K562 (cell line): Measurements from ENCODE around the gene TRRAP. TPM values are rescaled to one million over a fixed set of nuclear protein-coding genes. Genes with fewer than 3 reads are reported as not detected.

Source experiments
- ATAC-seq: fragments of 200-7000 bp; cut with Tn5 transposase; 3 replicates; pipeline ENCODE4 v1.9.1; 2020; ENCODE audit warnings: moderate library complexity
- BruUV-seq: library from RNA; stranded (reverse); fragments of 400-500 nt; replicated peaks from 2 replicates; lab custom pipeline; 2021; lab: Mats Ljungman, UMichigan
- CTCF ChIA-PET: fragments of 300-600 bp; formaldehyde crosslinking; extraction: SDS; loops from one replicate; lab custom pipeline; 2021; ENCODE audit warnings: low intra/inter-chr PET ratio; lab: Yijun Ruan, JAX
- POLR2A ChIA-PET: fragments of 300-600, 350-650 bp; sonication (Branson Sonifier 250); formaldehyde crosslinking; extraction: SDS; loops from one replicate; lab custom pipeline; 2021; ENCODE audit warnings: antibody characterized with exemption, inconsistent platforms; lab: Yijun Ruan, JAX
- DNase-seq, 4 experiments: peaks; one replicate each; pipeline versions ENCODE4 v3.0.0 to v3.0.0-alpha.2; 2011 to 2018; ENCODE audit warnings: low spot score in 3 of 4, mixed read lengths in 3 of 4; ENCODE audit errors: extremely low read depth in 1 of 4
- FAIRE-seq: peaks from 2 replicates; lab custom pipeline; 2011; peaks lifted over from hg19 to GRCh38; lab: Jason Lieb, UNC
- H2AFZ ChIP-seq: 2 replicates; pipeline ENCODE4 v1.6.0; 2011; ENCODE audit warnings: low read depth, low read length, control low read depth, inconsistent platforms
- H3K27ac ChIP-seq: fragments of 200-600 bp; 3 replicates; pipeline ENCODE4 v1.8.0; 2011; ENCODE audit warnings: low read depth, mild to moderate bottlenecking, control low read depth, inconsistent platforms, low read length, moderate library complexity, mixed read lengths; ENCODE audit errors: extremely low read depth
- H3K27me3 ChIP-seq, 2 experiments: fragments of 300-600 bp in 1 of 2; 2 replicates in 1 of 2; 3 replicates in 1 of 2; pipeline versions ENCODE4 v1.6.0 to v1.8.0; 2011; ENCODE audit warnings: inconsistent platforms in 2 of 2, low read length in 2 of 2, mild to moderate bottlenecking in 1 of 2, mixed read lengths in 1 of 2, moderate library complexity in 1 of 2; ENCODE audit not compliant: control insufficient read depth in 2 of 2, insufficient read depth in 2 of 2
- H3K36me3 ChIP-seq: fragments of 300-600 bp; 3 replicates; pipeline ENCODE4 v1.8.0; 2011; ENCODE audit warnings: mild to moderate bottlenecking, low read length, inconsistent platforms; ENCODE audit not compliant: control insufficient read depth, insufficient read depth
- H3K4me1 ChIP-seq, 2 experiments: fragments of 200-600 bp in 1 of 2; replicated peaks in 1 of 2; 2 replicates in 1 of 2; 3 replicates in 1 of 2; pipeline versions ENCODE4 v1.5.1 to v1.8.0; 2011; ENCODE audit warnings: inconsistent platforms in 2 of 2, low read length in 2 of 2, mild to moderate bottlenecking in 1 of 2, mixed read lengths in 1 of 2, moderate library complexity in 1 of 2; ENCODE audit not compliant: control insufficient read depth in 2 of 2, insufficient read depth in 2 of 2
- H3K4me2 ChIP-seq: 2 replicates; pipeline ENCODE4 v1.6.1; 2011; ENCODE audit warnings: low read length, control low read depth, inconsistent platforms, mixed read lengths; ENCODE audit not compliant: insufficient read depth
- H3K4me3 ChIP-seq: fragments of 200-600 bp; sonication (generic), shearing (Covaris generic); 2 replicates; pipeline ENCODE4 v1.5.1; 2016; ENCODE audit warnings: control low read depth, inconsistent platforms
- H3K79me2 ChIP-seq: fragments of 200-600 bp; 3 replicates; pipeline ENCODE4 v1.8.0; 2011; ENCODE audit warnings: low read length, inconsistent platforms; ENCODE audit not compliant: control insufficient read depth, insufficient read depth
- H3K9ac ChIP-seq, 2 experiments: 2 replicates each; pipeline versions ENCODE4 v1.6.0 to v1.6.1; 2011; ENCODE audit warnings: low read depth in 2 of 2, low read length in 2 of 2, control low read depth in 1 of 2, inconsistent platforms in 1 of 2, mild to moderate bottlenecking in 1 of 2, mixed read lengths in 1 of 2; ENCODE audit not compliant: insufficient read depth in 1 of 2
- H3K9me1 ChIP-seq: one replicate; pipeline ENCODE4 v1.6.0; 2011; ENCODE audit warnings: inconsistent platforms, mild to moderate bottlenecking, low read length, moderate library complexity; ENCODE audit not compliant: control insufficient read depth, insufficient read depth
- H3K9me3 ChIP-seq: replicated peaks from 2 replicates; pipeline ENCODE4 v1.5.1; 2011; ENCODE audit warnings: low read depth, low read length, inconsistent platforms; ENCODE audit not compliant: control insufficient read depth, insufficient read depth
- H4K20me1 ChIP-seq: replicated peaks from 2 replicates; pipeline ENCODE4 v1.6.1; 2011; ENCODE audit warnings: low read length, inconsistent platforms, mixed read lengths; ENCODE audit not compliant: control insufficient read depth, insufficient read depth
- HES1 ChIP-seq: fragments of 450-650 bp; IDR thresholded peaks from 2 replicates; pipeline ENCODE4 v1.6.1; 2016; ENCODE audit warnings: low read depth, mild to moderate bottlenecking, moderate library complexity
- TCF7 ChIP-seq: sonication (generic); IDR thresholded peaks from 2 replicates; pipeline ENCODE4 v1.6.1; 2016; ENCODE audit warnings: antibody characterized with exemption, borderline replicate concordance
- ZFP36 ChIP-seq: fragments of 150-350 bp; IDR thresholded peaks from 2 replicates; pipeline ENCODE4 v1.6.1; 2018; ENCODE audit warnings: low read length, low read depth; ENCODE audit not compliant: partially characterized antibody
- ZNF316 ChIP-seq: fragments of 450-650 bp; IDR thresholded peaks from 2 replicates; pipeline ENCODE4 v1.6.1; 2016
- WGBS: fragments of 100-300 bp; shearing (Covaris generic); methylation state at CpG from one replicate; pipeline ENCODE4 v1.1.6; 2016; ENCODE audit warnings: low coverage, mixed read lengths; ENCODE audit not compliant: insufficient coverage; ENCODE audit errors: missing lambda C conversion rate; 5-methylcytosine and 5-hydroxymethylcytosine counted together
- in situ Hi-C: fragments of 300-500 bp; cut with MboI; formaldehyde crosslinking; loops from 4 replicates; pipeline ENCODE4 v1.15.0; 2018; ENCODE audit warnings: inconsistent platforms, mixed read lengths
- intact Hi-C: fragments of 100-400 bp; cut with micrococcal nuclease; formaldehyde crosslinking; loops from 2 replicates; pipeline ENCODE4 v1.14.2; 2022
- polyA plus RNA-seq, 8 experiments: library from polyadenylated mRNA; depleted of rRNA in 4 of 8; stranded (reverse) in 5 of 8; unstranded in 3 of 8; fragments of >200 nt; fragmentation: Nextera tagmentation in 2 of 8; fragmentation: Illumina TruSeq in 1 of 8; extraction: Ambion mirVana in 2 of 8; extraction: Trizol in 1 of 8; gene quantifications; 2 replicates each; pipeline versions ENCODE4 v1.2.1 to v1.2.3, GENCODE V29; 2011 to 2014; ENCODE audit warnings: inconsistent platforms in 1 of 8, missing spikeins in 1 of 8
- total RNA-seq, 7 experiments: library from RNA; depleted of rRNA in 6 of 7; stranded (reverse); fragments of >200 nt in 6 of 7; fragmentation: Illumina TruSeq in 2 of 7; extraction: Trizol in 2 of 7; gene quantifications; 2 replicates each; pipeline versions ENCODE4 v1.2.1 to v1.2.3, GENCODE V29; 2011 to 2021; ENCODE audit warnings: low replicate concordance in 1 of 7
- TF ChIP-seq, protein P1 (sequence below): sonication (generic); formaldehyde crosslinking; IDR thresholded peaks from 2 replicates; pipeline ENCODE4 v1.8.0; 2023; ENCODE audit warnings: mild to moderate bottlenecking, missing genetic modification reagents

Gene TRRAP
- total and polyA plus RNA-seq, 9 of the 15 experiments (the other 6 are each of a cell fraction or from before 2014, with no cell fraction given), result 1.3 to 47.2 (median 9.7) TPM

DNA sequence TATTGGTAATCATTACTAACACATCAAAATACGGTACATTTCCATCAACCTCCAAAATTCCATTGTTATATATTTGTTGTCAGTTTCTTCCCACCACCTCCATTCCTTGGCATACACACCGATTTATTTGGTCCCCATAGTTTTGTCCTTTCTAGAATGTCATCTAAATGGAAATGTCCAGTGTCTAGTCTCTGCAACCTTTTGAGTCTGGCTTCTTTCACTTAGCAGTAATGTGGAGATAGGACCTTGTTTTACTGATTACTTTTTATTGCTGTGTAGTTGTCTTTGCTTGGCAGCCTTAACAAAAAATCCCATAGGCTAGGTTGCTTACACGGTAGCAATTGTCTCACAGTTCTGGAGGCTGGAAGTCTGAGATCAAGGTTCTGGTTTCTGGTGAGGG, 22.5 kb downstream of the TRRAP start:
- no peaks in the 10 kb centered on the region for H3K9me1 ChIP-seq
- intact Hi-C loops, result no loop called here
- TF ChIP-seq ZFP36 (peak; percentile 68), HES1 (no peak)
- TF ChIP-seq, protein P1, sequence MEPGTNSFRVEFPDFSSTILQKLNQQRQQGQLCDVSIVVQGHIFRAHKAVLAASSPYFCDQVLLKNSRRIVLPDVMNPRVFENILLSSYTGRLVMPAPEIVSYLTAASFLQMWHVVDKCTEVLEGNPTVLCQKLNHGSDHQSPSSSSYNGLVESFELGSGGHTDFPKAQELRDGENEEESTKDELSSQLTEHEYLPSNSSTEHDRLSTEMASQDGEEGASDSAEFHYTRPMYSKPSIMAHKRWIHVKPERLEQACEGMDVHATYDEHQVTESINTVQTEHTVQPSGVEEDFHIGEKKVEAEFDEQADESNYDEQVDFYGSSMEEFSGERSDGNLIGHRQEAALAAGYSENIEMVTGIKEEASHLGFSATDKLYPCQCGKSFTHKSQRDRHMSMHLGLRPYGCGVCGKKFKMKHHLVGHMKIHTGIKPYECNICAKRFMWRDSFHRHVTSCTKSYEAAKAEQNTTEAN (CRISPR knock-in tag), result no peak
- TF ChIP-seq, all 486 proteins: peak for 1
- 97% methylated on average over 3 of the region's 3 CpGs for WGBS
- no peaks in the 10 kb centered on the region for H3K27me3 ChIP-seq
- in situ Hi-C loops, result no loop called here
- H3K79me2 ChIP-seq, result no peaks in the 10 kb centered on the region
- ChIA-PET CTCF (no interaction called here), POLR2A (interaction anchor here (1.8 kb wide), 1 partner anchor 13 kb away, joined by 6 read pairs; no protein-coding TSS in a partner anchor)
- H3K4me1 ChIP-seq, result no peaks in the 10 kb centered on the region
- no TSS peak for BruUV-seq
- no peaks in the 10 kb centered on the region for H3K9me3 ChIP-seq
- H3K4me3 ChIP-seq, result no peak overlapping the region
- FAIRE-seq (no peak), DNase-seq (no peak), ATAC-seq (no peak)
- H3K4me2 ChIP-seq, result no peak overlapping the region
- no peak overlapping the region for H3K9ac ChIP-seq
- no peak overlapping the region for H3K27ac ChIP-seq
- no peak overlapping the region for H2AFZ ChIP-seq
- H3K36me3 ChIP-seq, result peaks cover 96% of the 10 kb centered on the region
- no peaks in the 10 kb centered on the region for H4K20me1 ChIP-seq

GRCh38 chr7:98902523-98902922, 24.2 kb downstream of the TRRAP start:
- Histone ChIP-seq H3K9me1 (no peaks in the 10 kb centered on the region), H3K9ac (no peak overlapping the region), H2AFZ (no peak overlapping the region), H3K36me3 (peaks cover 93% of the 10 kb centered on the region), H3K9me3 (no peaks in the 10 kb centered on the region), H3K27me3 (no peaks in the 10 kb centered on the region), H3K79me2 (no peaks in the 10 kb centered on the region), H3K4me3 (no peak overlapping the region), H3K4me2 (no peak overlapping the region), H3K4me1 (no peaks in the 10 kb centered on the region), H3K27ac (no peak overlapping the region), H4K20me1 (no peaks in the 10 kb centered on the region)
- peak; percentile 18; the same call in 1 of the 2 replicates for TF ChIP-seq ZNF316
- TF ChIP-seq TCF7, result no peak
- POLR2A ChIA-PET, result no interaction called here
- in situ Hi-C loops (no loop called here), intact Hi-C loops (no loop called here)
- 95% methylated on average over 3 of the region's 3 CpGs for WGBS
- FAIRE-seq (no peak), ATAC-seq (no peak), DNase-seq (no peak)
- no TSS peak for BruUV-seq
- CTCF ChIA-PET, result interaction anchor here (0.6 kb wide), 1 partner anchor 748 kb away, joined by 4 read pairs; no protein-coding TSS in a partner anchor
